GM18526 (cell line): Measurements from ENCODE around the gene KCNN3.

ENCODE experiments used
- POLR2A ChIP-seq: IDR thresholded peaks from 3 replicates; pipeline ENCODE4 v1.6.1; 2011; ENCODE audit not compliant: insufficient read length; ENCODE audit errors: extremely low read depth

KCNN3 gene

GRCh38 chr1:154867064-154867825 is 2.8 kb downstream of the KCNN3 start:
- TF ChIP-seq POLR2A, result peak; percentile 49

- peak; percentile 19 for TF ChIP-seq POLR2A
Observed at GRCh38 chr1:154866257-154867063, 3.6 kb downstream of the KCNN3 start.

GRCh38 chr1:154865442-154866256 is 4.4 kb downstream of the KCNN3 start:
- TF ChIP-seq POLR2A, result no peak

- TF ChIP-seq POLR2A, result no peak
Observed at GRCh38 chr1:154864189-154864975, 5.7 kb downstream of the KCNN3 start.

DNA sequence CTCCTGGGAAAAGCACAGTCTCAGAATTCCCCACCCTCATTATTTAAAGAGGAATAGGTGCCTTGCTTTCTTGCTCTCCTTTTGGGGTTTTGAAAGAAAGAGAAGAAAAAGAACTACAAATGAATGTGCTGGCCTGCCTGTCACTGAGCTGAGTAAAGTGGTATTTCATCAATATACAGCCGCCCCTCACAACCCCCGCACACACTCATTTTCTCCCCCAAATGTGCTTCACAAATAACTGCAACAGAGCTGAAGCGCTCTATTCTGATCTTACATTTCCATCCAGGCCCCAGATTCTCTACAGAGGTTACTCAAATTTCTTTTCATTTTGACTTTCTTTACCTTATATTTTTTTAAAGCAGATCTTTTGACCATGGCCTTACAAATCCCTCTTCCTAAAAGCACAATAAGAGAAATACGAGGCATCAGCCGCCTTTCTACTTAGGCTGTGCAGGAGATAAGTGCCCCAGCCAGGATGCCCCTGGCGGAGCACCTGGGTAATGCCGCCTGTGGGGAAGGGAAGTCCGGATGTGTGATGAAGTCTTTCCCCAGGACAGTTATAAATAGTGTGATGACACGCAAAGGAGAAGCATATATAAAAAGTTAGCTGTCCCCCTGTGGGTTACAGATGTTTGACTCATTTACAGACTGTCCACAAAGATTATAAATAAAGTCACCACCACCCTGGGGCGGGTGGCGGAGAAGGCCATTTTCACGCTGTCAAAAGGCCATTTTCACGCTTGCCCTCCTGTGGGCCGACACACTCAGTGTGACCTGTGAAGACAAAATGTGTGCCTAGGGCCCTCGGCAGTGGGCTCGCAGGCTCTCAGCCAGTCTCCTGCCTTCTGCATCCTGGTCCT is 6.5 kb downstream of the KCNN3 start:
- TF ChIP-seq POLR2A, result no peak

DNA sequence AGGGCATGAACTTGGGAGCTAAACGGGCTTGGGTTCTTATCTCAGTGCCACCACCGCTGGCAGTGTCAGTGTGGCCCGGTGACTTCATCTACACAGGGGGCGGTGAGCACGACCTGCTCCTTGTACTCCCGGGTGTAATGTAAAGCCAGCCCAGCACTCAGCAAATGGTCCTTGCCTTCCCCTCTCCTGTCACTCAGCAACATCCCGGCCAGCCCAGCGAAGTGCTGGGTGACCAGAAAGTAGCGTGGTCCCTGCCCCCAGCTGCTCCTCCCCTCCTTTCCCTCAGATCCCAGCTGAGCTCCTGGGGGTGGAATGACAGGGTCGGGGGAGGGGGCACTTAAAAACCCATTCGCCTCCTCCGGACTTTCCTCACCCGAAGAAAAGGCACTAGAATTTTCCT is 7.2 kb downstream of the KCNN3 start:
- no peak for TF ChIP-seq POLR2A

GRCh38 chr1:154861607-154862094 is 8.4 kb downstream of the KCNN3 start:
- no peak for TF ChIP-seq POLR2A

DNA sequence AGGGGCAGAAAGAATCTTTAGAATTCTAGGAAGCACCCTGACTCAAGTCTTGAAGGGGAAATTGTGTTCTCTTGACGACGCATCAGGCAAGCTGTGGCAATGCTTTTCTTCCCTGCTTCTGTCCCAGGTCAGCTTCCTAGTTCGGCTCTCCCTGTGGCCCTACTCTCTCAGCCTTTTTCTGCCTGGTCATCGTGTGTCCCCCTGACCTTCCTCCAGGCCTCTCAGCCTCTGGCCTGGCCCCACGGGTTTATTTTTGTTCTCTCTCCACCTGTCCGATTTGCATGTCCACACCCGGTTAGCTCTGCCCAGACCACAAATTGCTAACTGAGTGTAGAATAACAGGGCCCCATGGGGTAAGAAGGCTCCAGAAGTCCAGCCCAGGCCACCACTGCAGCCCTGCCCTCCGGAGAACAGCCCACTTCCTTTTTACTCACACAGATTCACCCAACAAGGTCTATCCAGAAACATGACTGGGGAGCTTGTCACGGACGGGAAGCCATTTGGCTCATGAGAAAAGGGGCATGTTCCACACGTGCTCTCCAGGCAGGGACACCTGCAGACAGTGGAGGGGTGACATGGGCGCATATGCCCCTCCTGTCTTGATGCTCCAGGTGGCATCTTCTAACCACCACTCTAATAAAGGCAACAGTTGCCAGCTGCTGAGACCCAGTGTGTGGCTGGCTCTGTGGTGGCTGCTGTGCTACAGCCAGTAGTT is 9.8 kb downstream of the KCNN3 start:
- TF ChIP-seq POLR2A, result peak; percentile 59

DNA sequence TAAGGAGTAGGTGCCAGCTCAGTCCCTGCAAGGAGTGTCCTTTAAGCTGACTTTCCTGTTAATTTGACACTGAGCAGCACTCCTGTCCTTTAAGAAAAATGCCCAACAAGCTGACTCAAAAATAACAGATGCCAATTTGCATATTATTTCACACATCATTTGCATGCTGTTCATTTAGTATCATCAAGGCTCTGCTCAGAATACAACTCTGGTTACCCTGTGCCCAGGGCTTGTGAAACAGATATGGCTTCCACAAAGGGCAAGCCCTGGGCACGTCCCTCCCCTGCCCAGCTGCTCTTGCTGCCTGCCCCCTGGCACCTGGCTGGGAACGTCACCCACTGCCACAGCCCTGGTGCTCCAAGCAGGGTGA is 10.3 kb downstream of the KCNN3 start:
- peak; percentile 64 for TF ChIP-seq POLR2A

- no peak for TF ChIP-seq POLR2A
Observed at GRCh38 chr1:154859151-154859785, 10.8 kb downstream of the KCNN3 start.

GRCh38 chr1:154857441-154858215 is 12.5 kb downstream of the KCNN3 start:
- TF ChIP-seq POLR2A, result no peak

DNA sequence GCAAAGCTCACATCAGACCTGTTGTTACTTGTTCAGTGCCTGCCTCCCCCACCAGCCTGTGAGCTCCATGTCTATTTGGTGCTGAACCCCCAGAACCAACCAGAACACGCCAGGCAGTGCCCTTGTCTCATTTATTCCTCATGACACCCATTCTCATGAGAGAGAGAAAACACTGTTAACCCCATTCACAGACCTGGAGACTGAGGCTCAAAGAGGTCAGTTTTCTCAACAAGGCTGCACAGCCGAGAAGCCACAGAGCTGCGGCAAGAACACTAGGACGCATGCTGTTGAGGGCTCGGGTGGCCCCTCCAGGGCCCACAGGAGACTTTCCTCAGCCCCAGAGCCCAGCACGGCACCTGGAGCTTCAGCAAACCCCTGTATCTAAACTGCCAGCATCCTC is 13.1 kb downstream of the KCNN3 start:
- no peak for TF ChIP-seq POLR2A
